GM12878 (cell line): ENCODE measurements around the gene TCERG1L. TPM values are rescaled to one million over a fixed set of nuclear protein-coding genes. Genes with fewer than 3 reads are reported as not detected.

Experiments used
- ATAC-seq: fragments of 200-7000 bp; cut with Tn5 transposase; 3 replicates; pipeline ENCODE4 v1.9.1; 2020; ENCODE audit warnings: mild to moderate bottlenecking, moderate library complexity
- BruUV-seq: library from RNA; stranded (reverse); fragments of 400-500 nt; replicated peaks from 2 replicates; lab custom pipeline; 2021; lab: Mats Ljungman, UMichigan
- CTCF ChIA-PET: fragments of 300-600 bp; sonication (Branson Sonifier 250); formaldehyde crosslinking; extraction: SDS; loops from one replicate; lab custom pipeline; 2021; ENCODE audit warnings: inconsistent platforms; lab: Yijun Ruan, JAX
- POLR2A ChIA-PET: fragments of 350-600 bp; formaldehyde crosslinking; extraction: SDS; loops from one replicate; lab custom pipeline; 2021; ENCODE audit warnings: inconsistent platforms; lab: Charles Lee
- RAD21 ChIA-PET: fragments of 300-600 bp; sonication (Branson Sonifier 250); formaldehyde crosslinking; loops from one replicate; lab custom pipeline; 2023; ENCODE audit warnings: antibody characterized with exemption; ENCODE audit not compliant: unreplicated experiment; lab: Charles Lee
- SMC1A ChIA-PET: fragments of 300-600 bp; sonication (Branson Sonifier 250); formaldehyde crosslinking; loops from one replicate; lab custom pipeline; 2023; ENCODE audit not compliant: unreplicated experiment, uncharacterized antibody; lab: Charles Lee
- DNase-seq: peaks from one replicate; pipeline ENCODE4 v3.0.0-alpha.2; 2011; ENCODE audit warnings: low read depth, low spot score
- FAIRE-seq: peaks from 3 replicates; lab custom pipeline; 2011; peaks lifted over from hg19 to GRCh38; lab: Jason Lieb, UNC
- H2AFZ ChIP-seq: 2 replicates; pipeline ENCODE4 v1.6.0; 2011; ENCODE audit warnings: low read depth, low read length, control low read depth; ENCODE audit not compliant: control insufficient read depth
- H3K27ac ChIP-seq: 2 replicates; pipeline ENCODE4 v1.5.1; 2011; ENCODE audit warnings: control low read depth; ENCODE audit not compliant: control insufficient read depth, insufficient read depth
- H3K27me3 ChIP-seq, 2 experiments: replicated peaks in 1 of 2; 2 replicates each; pipeline versions ENCODE4 v1.6.0 to v1.6.1; 2011; ENCODE audit warnings: low read length in 1 of 2; ENCODE audit not compliant: control insufficient read depth in 2 of 2, insufficient read depth in 2 of 2
- H3K36me3 ChIP-seq, 2 experiments: 2 replicates each; pipeline ENCODE4 v1.5.1; 2011; ENCODE audit warnings: low read length in 1 of 2; ENCODE audit not compliant: control insufficient read depth in 2 of 2, insufficient read depth in 2 of 2
- H3K4me1 ChIP-seq: 2 replicates; pipeline ENCODE4 v1.6.1; 2011; ENCODE audit warnings: mild to moderate bottlenecking, low read length, moderate library complexity, mixed read lengths; ENCODE audit not compliant: control insufficient read depth, insufficient read depth
- H3K4me2 ChIP-seq: 2 replicates; pipeline ENCODE4 v1.6.0; 2011; ENCODE audit warnings: control low read depth; ENCODE audit not compliant: control insufficient read depth, insufficient read depth
- H3K4me3 ChIP-seq: fragments of 200-600 bp; sonication (generic); 2 replicates; pipeline ENCODE4 v1.5.1; 2016
- H3K79me2 ChIP-seq: 2 replicates; pipeline ENCODE4 v1.6.0; 2011; ENCODE audit warnings: low read length; ENCODE audit not compliant: control insufficient read depth, insufficient read depth
- H3K9ac ChIP-seq: 2 replicates; pipeline ENCODE4 v1.8.0; 2011; ENCODE audit warnings: low read length, control low read depth, mixed read lengths; ENCODE audit not compliant: control insufficient read depth, insufficient read depth
- H3K9me3 ChIP-seq: replicated peaks from 3 replicates; pipeline ENCODE4 v1.5.1; 2011; ENCODE audit warnings: mild to moderate bottlenecking, low read length; ENCODE audit not compliant: control insufficient read depth, insufficient read depth
- H4K20me1 ChIP-seq: 2 replicates; pipeline ENCODE4 v1.6.0; 2011; ENCODE audit not compliant: control insufficient read depth, insufficient read depth
- EED ChIP-seq: sonication (generic); IDR thresholded peaks from 2 replicates; pipeline ENCODE4 v1.6.1; 2016; ENCODE audit warnings: antibody characterized with exemption, low read depth
- HDAC2 ChIP-seq: fragments of 200-600 bp; sonication (generic); IDR thresholded peaks from 2 replicates; pipeline ENCODE4 v1.6.1; 2017
- IKZF1 ChIP-seq: fragments of 450-650 bp; conservative IDR thresholded peaks from 2 replicates; pipeline ENCODE4 v1.6.1; 2017; ENCODE audit warnings: antibody characterized with exemption, mild to moderate bottlenecking
- POLR2A ChIP-seq: IDR thresholded peaks from 2 replicates; pipeline ENCODE4 v1.6.1; 2011; ENCODE audit warnings: low read depth, mild to moderate bottlenecking, low read length
- WGBS: methylation state at CpG from one replicate; pipeline ENCODE4 v1.1.6; 2016; ENCODE audit warnings: low lambda C conversion rate; ENCODE audit not compliant: insufficient replicate concordance, insufficient coverage; ENCODE audit errors: missing lambda C conversion rate; 5-methylcytosine and 5-hydroxymethylcytosine counted together
- in situ Hi-C: fragments of 300-500 bp; cut with MboI; formaldehyde crosslinking; loops from 9 replicates; pipeline ENCODE4 v1.14.3; 2018; ENCODE audit warnings: mixed read lengths
- intact Hi-C: fragments of 100-400 bp; cut with micrococcal nuclease; formaldehyde crosslinking; loops from one replicate; pipeline ENCODE4 v1.14.2; 2022; ENCODE audit not compliant: unreplicated experiment
- polyA plus RNA-seq, 11 experiments: library from polyadenylated mRNA; depleted of rRNA in 4 of 11; unstranded in 6 of 11; stranded (reverse) in 5 of 11; fragments of >200 nt; fragmentation: Nextera tagmentation in 4 of 11; fragmentation: Illumina TruSeq in 1 of 11; extraction: Ambion mirVana in 4 of 11; extraction: Trizol in 1 of 11; gene quantifications; 1 replicate in 1 of 11; 2 replicates in 10 of 11; pipeline versions ENCODE4 v1.2.1 to v1.2.3, GENCODE V29; 2011 to 2016; ENCODE audit warnings: inconsistent platforms in 2 of 11, missing spikeins in 2 of 11, low read depth in 1 of 11
- total RNA-seq, 4 experiments: library from RNA; depleted of rRNA in 3 of 4; stranded (reverse); fragments of >200 nt in 3 of 4; fragmentation: Illumina TruSeq in 1 of 4; extraction: Trizol in 1 of 4; gene quantifications; 2 replicates each; pipeline versions ENCODE4 v1.2.1 to v1.2.3, GENCODE V29; 2013 to 2021
- TF ChIP-seq, protein P1 (sequence below): IDR thresholded peaks from 2 replicates; pipeline ENCODE4 v1.6.1; 2011; ENCODE audit warnings: low read depth, mild to moderate bottlenecking, low read length, moderate library complexity, borderline replicate concordance; ENCODE audit errors: extremely low read depth
- TF ChIP-seq, protein P2 (sequence below): fragments of 450-650 bp; IDR thresholded peaks from 2 replicates; pipeline ENCODE4 v1.6.1; 2017; ENCODE audit warnings: mild to moderate bottlenecking

Gene TCERG1L
- total and polyA plus RNA-seq, 10 of the 15 experiments (the other 5 are each of a cell fraction or from before 2014, with no cell fraction given): not detected

DNA sequence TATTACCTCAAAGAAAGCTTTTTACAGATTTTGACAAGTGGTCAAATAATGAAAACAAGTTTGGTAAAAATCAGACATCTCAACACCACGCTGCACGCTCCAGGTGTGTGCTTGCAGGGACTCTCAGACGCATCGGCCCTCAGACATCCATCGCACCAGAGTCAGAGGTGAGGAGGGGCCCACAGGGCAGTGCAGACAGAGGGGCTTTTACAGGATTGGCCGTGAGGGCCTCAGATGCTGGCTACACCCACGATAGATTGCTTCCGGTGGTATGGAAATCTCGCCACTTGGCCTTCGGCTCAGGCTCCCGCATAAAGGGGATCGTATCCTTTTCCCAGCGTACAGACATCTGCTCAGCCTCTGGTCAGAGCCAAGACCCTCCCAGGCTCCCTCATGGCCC lies 72.1 kb downstream of the TCERG1L start (continued):
- TF ChIP-seq HDAC2: no peak
- TF ChIP-seq, protein P1, sequence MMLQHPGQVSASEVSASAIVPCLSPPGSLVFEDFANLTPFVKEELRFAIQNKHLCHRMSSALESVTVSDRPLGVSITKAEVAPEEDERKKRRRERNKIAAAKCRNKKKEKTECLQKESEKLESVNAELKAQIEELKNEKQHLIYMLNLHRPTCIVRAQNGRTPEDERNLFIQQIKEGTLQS: no peak
- TF ChIP-seq, protein P2, sequence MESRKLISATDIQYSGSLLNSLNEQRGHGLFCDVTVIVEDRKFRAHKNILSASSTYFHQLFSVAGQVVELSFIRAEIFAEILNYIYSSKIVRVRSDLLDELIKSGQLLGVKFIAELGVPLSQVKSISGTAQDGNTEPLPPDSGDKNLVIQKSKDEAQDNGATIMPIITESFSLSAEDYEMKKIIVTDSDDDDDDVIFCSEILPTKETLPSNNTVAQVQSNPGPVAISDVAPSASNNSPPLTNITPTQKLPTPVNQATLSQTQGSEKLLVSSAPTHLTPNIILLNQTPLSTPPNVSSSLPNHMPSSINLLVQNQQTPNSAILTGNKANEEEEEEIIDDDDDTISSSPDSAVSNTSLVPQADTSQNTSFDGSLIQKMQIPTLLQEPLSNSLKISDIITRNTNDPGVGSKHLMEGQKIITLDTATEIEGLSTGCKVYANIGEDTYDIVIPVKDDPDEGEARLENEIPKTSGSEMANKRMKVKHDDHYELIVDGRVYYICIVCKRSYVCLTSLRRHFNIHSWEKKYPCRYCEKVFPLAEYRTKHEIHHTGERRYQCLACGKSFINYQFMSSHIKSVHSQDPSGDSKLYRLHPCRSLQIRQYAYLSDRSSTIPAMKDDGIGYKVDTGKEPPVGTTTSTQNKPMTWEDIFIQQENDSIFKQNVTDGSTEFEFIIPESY: no peak
- no peak for TF ChIP-seq POLR2A

DNA sequence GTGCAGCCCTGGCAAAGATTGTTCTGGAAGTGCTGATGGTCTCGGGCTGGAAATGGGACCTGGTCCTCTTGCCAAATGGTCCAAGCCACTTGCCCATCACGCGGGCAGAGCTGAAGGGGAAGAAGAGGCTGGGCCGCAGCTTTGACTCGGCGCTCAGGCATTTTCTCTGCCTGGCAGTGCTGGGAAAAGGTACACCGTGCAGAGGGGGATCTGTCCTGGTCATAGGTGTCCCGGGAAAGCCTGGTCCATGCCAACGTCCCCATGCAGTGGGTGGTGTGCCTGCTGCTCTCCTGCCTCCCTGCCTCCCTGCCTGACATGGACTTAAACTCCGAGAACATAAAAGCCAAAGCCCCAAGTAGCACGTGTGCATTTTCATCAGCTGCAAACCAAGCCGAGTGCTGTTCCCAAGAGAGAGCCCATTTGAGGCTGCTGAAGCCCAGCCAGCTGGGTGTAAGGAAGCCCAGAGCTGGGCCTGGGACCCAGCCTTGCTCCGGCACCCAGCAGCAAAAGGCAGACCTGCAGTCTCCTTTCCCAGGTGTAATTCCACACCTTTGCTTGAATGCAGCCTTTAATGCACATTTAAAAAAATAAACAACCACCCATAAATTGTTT lies 72.7 kb downstream of the TCERG1L start:
- Histone ChIP-seq H3K4me2 (no peak overlapping the region), H4K20me1 (no peaks in the 10 kb centered on the region), H3K79me2 (no peaks in the 10 kb centered on the region), H3K4me1 (no peaks in the 10 kb centered on the region), H3K27ac (no peak overlapping the region), H3K9ac (no peak overlapping the region), H3K4me3 (no peak overlapping the region), H3K36me3 (no peaks in the 10 kb centered on the region), H3K9me3 (no peaks in the 10 kb centered on the region; the same call in 2 of the 3 replicates), H2AFZ (no peak overlapping the region), H3K27me3 (no peaks in the 10 kb centered on the region)
- POLR2A ChIA-PET: no interaction called here
- RAD21 ChIA-PET: no interaction called here
- no peak for FAIRE-seq
- 27% methylated on average over 13 of the region's 13 CpGs for WGBS
- in situ Hi-C loops (no loop called here), intact Hi-C loops (no loop called here)
- no TSS peak for BruUV-seq
- CTCF ChIA-PET: no interaction called here
- SMC1A ChIA-PET: no interaction called here
- no peak for ATAC-seq
- TF ChIP-seq EED (no peak), IKZF1 (no peak)
- TF ChIP-seq, protein P2: no peak
- DNase-seq: no peak
